ENCODE results near the gene HDAC4.
A peak's percentile ranks its signal among the peaks of the same experiment; 100 is the strongest.

The HDAC4 gene

DNA sequence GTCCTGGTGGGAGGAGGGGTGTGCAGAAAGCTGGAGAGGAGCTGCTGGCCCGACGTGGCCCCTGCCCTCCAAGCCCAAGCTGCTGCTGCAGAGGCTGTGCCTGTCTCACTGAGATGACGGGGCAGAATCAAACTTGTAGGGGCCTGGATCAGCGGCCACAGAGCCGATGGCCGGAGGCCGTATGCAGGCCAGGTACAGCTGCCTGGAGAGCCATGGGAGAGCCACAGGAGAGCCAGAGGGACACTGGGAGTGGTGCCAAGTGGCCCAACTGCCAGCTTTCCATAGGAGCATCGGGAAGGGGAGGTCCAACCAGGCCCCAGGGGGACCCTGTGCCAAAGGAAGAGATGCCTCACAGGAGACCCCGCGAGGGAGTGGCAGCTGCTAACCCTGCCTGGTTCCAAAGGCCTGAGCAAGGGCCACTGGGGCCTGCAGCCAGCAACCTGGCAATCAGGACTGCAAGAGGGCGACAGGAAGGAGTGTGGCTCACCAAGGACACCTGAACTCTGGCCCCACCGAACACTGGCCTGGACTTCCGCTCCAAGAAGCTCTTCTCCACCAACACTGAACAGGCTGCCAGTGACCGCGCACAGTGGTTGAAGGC is 70.7 kb downstream of the HDAC4 start:
- Histone ChIP-seq H3K27ac (peak overlapping the region; percentile 86 to 90), H3K4me3 (no peak overlapping the region)
- peak; percentile 75 for DNase-seq (ENCODE audit: low spot score)
- TF ChIP-seq, protein P1, sequence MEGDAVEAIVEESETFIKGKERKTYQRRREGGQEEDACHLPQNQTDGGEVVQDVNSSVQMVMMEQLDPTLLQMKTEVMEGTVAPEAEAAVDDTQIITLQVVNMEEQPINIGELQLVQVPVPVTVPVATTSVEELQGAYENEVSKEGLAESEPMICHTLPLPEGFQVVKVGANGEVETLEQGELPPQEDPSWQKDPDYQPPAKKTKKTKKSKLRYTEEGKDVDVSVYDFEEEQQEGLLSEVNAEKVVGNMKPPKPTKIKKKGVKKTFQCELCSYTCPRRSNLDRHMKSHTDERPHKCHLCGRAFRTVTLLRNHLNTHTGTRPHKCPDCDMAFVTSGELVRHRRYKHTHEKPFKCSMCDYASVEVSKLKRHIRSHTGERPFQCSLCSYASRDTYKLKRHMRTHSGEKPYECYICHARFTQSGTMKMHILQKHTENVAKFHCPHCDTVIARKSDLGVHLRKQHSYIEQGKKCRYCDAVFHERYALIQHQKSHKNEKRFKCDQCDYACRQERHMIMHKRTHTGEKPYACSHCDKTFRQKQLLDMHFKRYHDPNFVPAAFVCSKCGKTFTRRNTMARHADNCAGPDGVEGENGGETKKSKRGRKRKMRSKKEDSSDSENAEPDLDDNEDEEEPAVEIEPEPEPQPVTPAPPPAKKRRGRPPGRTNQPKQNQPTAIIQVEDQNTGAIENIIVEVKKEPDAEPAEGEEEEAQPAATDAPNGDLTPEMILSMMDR (IDR thresholded peaks at IDR 0.05) = no peak

GRCh38 chr2:239329284-239329971 is 71.4 kb downstream of the HDAC4 start:
- H3K4me3 ChIP-seq = peak overlapping the region; percentile 28
- peak overlapping the region; percentile 86 to 90 for H3K27ac ChIP-seq
- TF ChIP-seq, protein P1 (IDR thresholded peaks at IDR 0.05) = no peak
- DNase-seq (ENCODE audit: low spot score) = peak; percentile 74

DNA sequence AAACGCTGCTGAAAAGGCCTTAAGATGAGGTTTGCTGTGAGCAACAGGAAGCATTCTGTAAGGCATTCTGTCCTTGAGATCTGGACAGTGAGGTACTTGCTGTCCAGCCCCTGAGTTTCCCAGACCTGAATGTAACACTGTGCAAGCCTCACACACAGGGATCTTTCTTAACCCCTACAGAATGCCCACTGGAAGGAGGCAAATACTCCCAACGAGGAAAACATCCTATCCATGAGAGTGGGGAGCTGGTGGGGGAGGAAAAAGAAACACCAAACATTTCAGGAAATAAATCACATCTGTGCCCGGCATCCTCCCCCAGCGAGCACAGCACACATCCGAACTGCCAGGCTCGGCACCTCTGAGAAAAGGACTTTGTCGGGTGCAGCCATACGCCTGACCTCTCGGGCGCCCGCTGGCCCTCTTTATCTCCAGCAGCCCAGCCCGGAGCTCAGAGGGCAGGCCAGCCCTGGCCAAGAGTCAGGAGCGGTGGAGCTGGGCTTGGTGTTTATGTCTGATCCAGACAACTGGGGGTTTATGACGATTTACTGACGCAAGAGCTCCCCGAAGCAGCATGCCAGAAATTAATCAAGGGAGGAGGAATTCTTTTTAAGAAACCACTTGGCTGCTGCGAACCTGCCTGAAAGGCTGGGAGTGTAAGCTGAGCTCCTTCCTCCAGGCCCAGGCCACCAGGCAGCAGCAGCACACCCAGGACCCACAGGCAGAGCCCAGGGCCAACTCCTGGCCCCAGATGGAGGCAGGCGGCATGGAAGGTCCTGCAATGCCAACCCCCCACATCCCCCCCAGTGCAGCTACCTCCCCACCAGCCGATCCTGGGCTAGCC is 72.2 kb downstream of the HDAC4 start:
- H3K27ac ChIP-seq = peak overlapping the region; percentile 86 to 90
- TF ChIP-seq, protein P1 (IDR thresholded peaks at IDR 0.05) = no peak
- peak; percentile 92 for DNase-seq (ENCODE audit: low spot score)
- H3K4me3 ChIP-seq = peak overlapping the region; percentile 28

GRCh38 chr2:239327536-239328350 is 73.1 kb downstream of the HDAC4 start:
- DNase-seq (ENCODE audit: low spot score) = peak; percentile 71
- Histone ChIP-seq H3K4me3 (no peak overlapping the region), H3K27ac (peak overlapping the region; percentile 86 to 90)
- TF ChIP-seq, protein P1 (IDR thresholded peaks at IDR 0.05) = no peak

DNA sequence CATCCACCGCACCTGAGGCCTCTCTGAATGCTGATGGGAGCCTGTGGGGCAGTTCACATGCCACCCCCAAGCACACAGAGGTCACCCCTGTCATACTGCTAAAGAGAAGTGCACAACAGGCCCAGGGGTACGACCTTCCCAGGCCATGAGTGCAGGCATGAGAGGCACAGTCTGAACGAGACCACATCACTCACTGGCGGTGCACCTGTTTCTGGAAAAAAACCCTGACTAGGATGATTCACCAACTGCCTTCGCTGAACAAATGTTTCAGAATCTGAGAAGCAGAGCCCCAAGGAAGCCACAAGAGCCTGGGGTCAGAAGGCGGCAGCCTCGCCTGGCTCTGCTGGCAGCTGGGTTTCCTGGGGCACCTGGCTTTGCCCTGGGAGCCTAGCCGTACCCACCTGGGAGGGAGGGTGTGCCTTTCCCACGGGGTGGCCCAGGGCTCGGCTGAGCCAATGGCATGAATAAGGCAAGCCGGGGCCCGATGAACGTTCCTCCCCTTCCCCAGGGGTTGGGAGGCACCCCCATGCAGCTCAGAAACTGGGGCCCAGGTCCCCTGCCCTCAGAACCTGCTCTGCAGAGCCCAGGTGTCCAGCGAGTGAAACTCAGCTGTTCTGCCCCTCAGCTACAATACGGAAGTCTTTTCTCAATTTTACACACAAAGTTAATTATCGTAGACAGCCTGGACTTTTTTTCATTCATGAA is 73.8 kb downstream of the HDAC4 start:
- TF ChIP-seq, protein P1 (IDR thresholded peaks at IDR 0.05) = no peak
- peak; percentile 72 for DNase-seq (ENCODE audit: low spot score)
- Histone ChIP-seq H3K27ac (peak overlapping the region in 1 of 2 donors; percentile 45), H3K4me3 (no peak overlapping the region)

DNA sequence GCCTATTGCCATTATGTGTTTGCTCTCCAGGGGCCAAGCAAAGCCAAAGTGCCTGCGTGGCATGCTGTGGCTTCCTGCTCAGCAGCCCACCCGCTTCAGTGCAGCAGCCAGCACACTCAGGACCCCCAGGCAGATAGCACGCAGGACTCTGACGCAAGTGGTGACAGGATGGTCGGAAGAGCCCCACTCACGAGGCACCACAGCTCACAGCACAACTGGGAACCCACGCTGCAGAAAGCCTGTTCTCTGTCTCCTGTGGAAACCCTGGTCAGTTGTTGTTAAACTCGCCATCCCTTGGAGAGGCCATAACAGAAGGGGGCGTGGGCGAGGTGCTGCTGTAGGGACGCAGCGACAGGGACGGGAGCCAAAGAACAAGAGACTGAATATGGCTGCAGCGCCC is 76.4 kb downstream of the HDAC4 start:
- Histone ChIP-seq H3K4me3 (no peak overlapping the region), H3K27ac (no peak overlapping the region)
- TF ChIP-seq, protein P1 (IDR thresholded peaks at IDR 0.05) = no peak
- DNase-seq (ENCODE audit: low spot score) = peak; percentile 58

Measured in coronary artery (tissue), 2 donors.